Neuronal stem cell (in vitro differentiated cells): Measurements from ENCODE around the gene GABRB1.
A peak's percentile ranks its signal among the peaks of the same experiment; 100 is the strongest.

Experiments used
- DNase-seq: peaks from one replicate; pipeline ENCODE4 v3.0.0-alpha.2; 2013; ENCODE audit warnings: low spot score
- H2AFZ ChIP-seq: one replicate; pipeline ENCODE4 v1.6.1; 2013; ENCODE audit warnings: mild to moderate bottlenecking, low read length, inconsistent platforms
- H2AK5ac ChIP-seq: 2 replicates; pipeline ENCODE4 v1.6.1; 2013; ENCODE audit warnings: low read depth, mild to moderate bottlenecking, inconsistent platforms, low read length, moderate library complexity, mixed read lengths
- H2BK120ac ChIP-seq: 2 replicates; pipeline ENCODE4 v1.6.1; 2013; ENCODE audit warnings: low read depth, mild to moderate bottlenecking, inconsistent platforms, low read length, moderate library complexity, mixed read lengths
- H2BK12ac ChIP-seq: one replicate; pipeline ENCODE4 v1.6.1; 2013; ENCODE audit warnings: low read length, inconsistent platforms
- H2BK15ac ChIP-seq: 2 replicates; pipeline ENCODE4 v1.6.1; 2013; ENCODE audit warnings: mild to moderate bottlenecking, low read length, inconsistent platforms, mixed read lengths
- H2BK5ac ChIP-seq: one replicate; pipeline ENCODE4 v1.6.1; 2013; ENCODE audit warnings: inconsistent platforms, mild to moderate bottlenecking, low read length, moderate library complexity
- H3K14ac ChIP-seq: one replicate; pipeline ENCODE4 v1.6.1; 2013; ENCODE audit warnings: low read length, inconsistent platforms
- H3K18ac ChIP-seq: 2 replicates; pipeline ENCODE4 v1.6.1; 2013; ENCODE audit warnings: low read length, inconsistent platforms
- H3K23ac ChIP-seq: 2 replicates; pipeline ENCODE4 v1.6.1; 2013; ENCODE audit warnings: low read depth, mild to moderate bottlenecking, mixed read lengths, low read length, inconsistent platforms; ENCODE audit not compliant: poor library complexity
- H3K27ac ChIP-seq: replicated peaks from 3 replicates; pipeline ENCODE4 v1.5.1; 2013; ENCODE audit warnings: low read length, inconsistent platforms
- H3K27me3 ChIP-seq, 3 experiments: 2 replicates each; pipeline ENCODE4 v1.6.1; 2013; ENCODE audit warnings: low read length in 3 of 3, mild to moderate bottlenecking in 2 of 3, inconsistent platforms in 1 of 3, low read depth in 1 of 3, mixed read lengths in 1 of 3, moderate library complexity in 1 of 3; ENCODE audit not compliant: control insufficient read depth in 3 of 3, insufficient read depth in 3 of 3
- H3K36me3 ChIP-seq, 2 donors: replicated peaks in 1 of 2; 2 replicates each; pipeline ENCODE4 v1.6.1; 2013; ENCODE audit warnings: low read length in 2 of 2; ENCODE audit not compliant: control insufficient read depth in 2 of 2, insufficient read depth in 2 of 2
- H3K4ac ChIP-seq: 2 replicates; pipeline ENCODE4 v1.6.1; 2013; ENCODE audit warnings: inconsistent platforms, mild to moderate bottlenecking, low read length, moderate library complexity
- H3K4me1 ChIP-seq, 2 donors: 1 replicate in 1 of 2; 2 replicates in 1 of 2; pipeline ENCODE4 v1.6.1; 2013; ENCODE audit warnings: low read length in 2 of 2, low read depth in 1 of 2; ENCODE audit not compliant: control insufficient read depth in 2 of 2, insufficient read depth in 1 of 2
- H3K4me2 ChIP-seq: one replicate; pipeline ENCODE4 v1.6.1; 2013; ENCODE audit warnings: mild to moderate bottlenecking, low read length, inconsistent platforms; ENCODE audit not compliant: insufficient read depth, poor library complexity, severe bottlenecking
- H3K4me3 ChIP-seq, 2 donors: 2 replicates each; pipeline ENCODE4 v1.5.1; 2013; ENCODE audit warnings: low read length in 2 of 2, mild to moderate bottlenecking in 2 of 2, inconsistent platforms in 1 of 2, moderate library complexity in 1 of 2
- H3K79me1 ChIP-seq: one replicate; pipeline ENCODE4 v1.6.1; 2013; ENCODE audit warnings: low read depth, mild to moderate bottlenecking, inconsistent platforms, low read length, moderate library complexity
- H3K9ac ChIP-seq: one replicate; pipeline ENCODE4 v1.6.1; 2013; ENCODE audit warnings: mild to moderate bottlenecking, low read depth, low read length, inconsistent platforms; ENCODE audit not compliant: poor library complexity
- H3K9me3 ChIP-seq, 2 donors: replicated peaks in 1 of 2; 2 replicates each; pipeline versions ENCODE3 to v1.6.1; 2013; ENCODE audit warnings: low read length in 2 of 2, mild to moderate bottlenecking in 2 of 2, inconsistent platforms in 1 of 2, low read depth in 1 of 2, mixed read lengths in 1 of 2, moderate library complexity in 1 of 2; ENCODE audit not compliant: control insufficient read depth in 2 of 2, insufficient read depth in 1 of 2
- H4K8ac ChIP-seq: one replicate; pipeline ENCODE4 v1.6.1; 2013; ENCODE audit warnings: low read depth, mild to moderate bottlenecking, inconsistent platforms, low read length, moderate library complexity
- H4K91ac ChIP-seq: one replicate; pipeline ENCODE4 v1.6.1; 2013; ENCODE audit warnings: low read length, low read depth, mild to moderate bottlenecking, inconsistent platforms; ENCODE audit not compliant: poor library complexity
- WGBS, 2 donors: extraction: QIAGEN DNeasy Blood & Tissue Kit; methylation state at CpG; one replicate each; pipeline ENCODE4 v1.1.7; 2013; ENCODE audit warnings: missing lambda C conversion rate in 2 of 2, mixed read lengths in 1 of 2; ENCODE audit not compliant: insufficient read length in 2 of 2, insufficient replicate concordance in 1 of 2; ENCODE audit errors: extremely low coverage in 2 of 2; 5-methylcytosine and 5-hydroxymethylcytosine counted together

GABRB1 gene

DNA sequence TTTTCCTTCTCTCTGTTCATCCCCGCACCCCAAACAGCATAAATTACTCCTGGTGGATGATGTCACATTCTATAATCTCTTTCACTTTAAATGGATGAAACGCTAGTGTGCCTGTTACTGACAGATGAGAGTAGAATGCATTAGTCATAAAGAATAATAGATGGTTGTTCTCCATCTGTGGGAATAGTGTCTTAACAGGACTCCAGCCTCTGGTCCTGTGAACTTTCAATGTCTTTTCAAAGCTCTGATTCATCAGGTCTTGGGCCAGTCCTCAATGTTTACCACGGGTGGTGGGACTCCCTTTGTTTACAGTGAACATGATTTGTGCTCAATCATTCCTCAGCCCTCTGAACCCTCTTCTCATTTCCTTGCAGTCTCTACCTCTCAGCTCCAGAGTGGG lies 182.6 kb downstream of the GABRB1 start:
- no peak overlapping the region for H3K9ac ChIP-seq
- no peak overlapping the region for H2AK5ac ChIP-seq
- peak overlapping the region; percentile 11 for H2AFZ ChIP-seq
- no CpG with 5 or more reads among the region's 3 CpGs for WGBS, 2 donors
- no peaks in the 10 kb centered on the region for H3K4me1 ChIP-seq
- no peak overlapping the region for H2BK120ac ChIP-seq
- no peaks in the 10 kb centered on the region for H3K27me3 ChIP-seq
- no peak overlapping the region for H3K4me3 ChIP-seq
- H2BK15ac ChIP-seq, result no peak overlapping the region
- no peaks in the 10 kb centered on the region for H3K79me1 ChIP-seq
- no peak overlapping the region for H3K4ac ChIP-seq
- no peak for DNase-seq
- H4K8ac ChIP-seq, result no peak overlapping the region
- H3K23ac ChIP-seq, result no peak overlapping the region
- no peak overlapping the region for H2BK12ac ChIP-seq
- H3K18ac ChIP-seq, result no peak overlapping the region
- H3K36me3 ChIP-seq, result no peaks in the 10 kb centered on the region
- no peak overlapping the region for H3K14ac ChIP-seq
- H4K91ac ChIP-seq, result no peak overlapping the region
- no peaks in the 10 kb centered on the region for H3K9me3 ChIP-seq
- H2BK5ac ChIP-seq, result no peak overlapping the region
- H3K27ac ChIP-seq, result no peak overlapping the region
- no peak overlapping the region for H3K4me2 ChIP-seq

DNA sequence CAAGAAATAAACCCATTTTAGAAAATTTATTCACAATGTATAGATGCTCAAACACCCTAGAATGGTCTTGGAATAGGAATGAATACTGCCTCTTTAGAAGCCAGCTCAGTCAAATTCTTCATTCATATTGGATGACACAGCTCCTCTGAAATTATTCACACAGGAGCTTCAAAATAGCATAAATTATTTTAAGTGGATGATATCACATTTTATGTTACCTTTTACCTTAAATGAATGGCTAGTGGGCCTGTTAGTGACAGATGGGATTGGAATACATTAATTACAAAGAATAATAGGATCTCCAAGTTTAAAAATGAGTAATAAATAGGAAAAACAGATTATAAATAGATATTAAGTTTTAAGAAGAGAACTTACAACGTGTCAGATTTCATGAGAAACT lies 184.4 kb downstream of the GABRB1 start:
- WGBS, 2 donors, result no CpG with 5 or more reads among the region's 1 CpG
- H3K18ac ChIP-seq, result no peak overlapping the region
- no peak overlapping the region for H3K4me2 ChIP-seq
- DNase-seq, result no peak
- H3K23ac ChIP-seq, result no peak overlapping the region
- H2BK120ac ChIP-seq, result no peak overlapping the region
- H2AK5ac ChIP-seq, result no peak overlapping the region
- no peak overlapping the region for H2AFZ ChIP-seq
- no peak overlapping the region for H3K4ac ChIP-seq
- no peaks in the 10 kb centered on the region for H3K9me3 ChIP-seq
- no peak overlapping the region for H4K8ac ChIP-seq
- H3K4me3 ChIP-seq, result no peak overlapping the region
- no peak overlapping the region for H4K91ac ChIP-seq
- H2BK12ac ChIP-seq, result no peak overlapping the region
- H2BK5ac ChIP-seq, result no peak overlapping the region
- H3K4me1 ChIP-seq, result no peaks in the 10 kb centered on the region
- no peak overlapping the region for H2BK15ac ChIP-seq
- no peak overlapping the region for H3K9ac ChIP-seq
- H3K27me3 ChIP-seq, result no peaks in the 10 kb centered on the region
- no peak overlapping the region for H3K27ac ChIP-seq
- H3K36me3 ChIP-seq, result no peaks in the 10 kb centered on the region
- no peak overlapping the region for H3K14ac ChIP-seq
- H3K79me1 ChIP-seq, result no peaks in the 10 kb centered on the region

DNA sequence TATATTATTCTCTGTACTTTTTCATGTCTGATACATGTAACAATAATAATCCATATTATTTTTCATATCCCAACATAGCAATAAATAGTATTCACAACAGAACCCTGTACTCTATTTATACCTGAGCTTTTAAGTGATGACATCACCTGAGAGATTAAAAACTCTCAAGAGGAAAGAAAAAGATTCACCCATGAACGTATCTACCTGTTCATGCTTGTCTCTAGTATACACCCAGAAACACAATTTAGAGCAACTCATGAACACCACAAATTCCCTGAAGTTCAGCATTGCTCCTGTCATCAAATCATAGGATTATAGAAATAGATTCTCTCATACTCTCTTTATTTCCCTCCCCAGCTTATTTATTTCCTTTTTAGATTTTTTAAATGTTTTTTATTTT lies 185.9 kb downstream of the GABRB1 start:
- Histone ChIP-seq H3K14ac (no peak overlapping the region), H3K27ac (no peak overlapping the region), H3K36me3 (no peaks in the 10 kb centered on the region), H3K4ac (no peak overlapping the region), H3K79me1 (no peaks in the 10 kb centered on the region), H3K27me3 (no peaks in the 10 kb centered on the region), H3K23ac (no peak overlapping the region), H3K4me1 (no peaks in the 10 kb centered on the region), H2BK5ac (no peak overlapping the region), H2AFZ (no peak overlapping the region), H4K91ac (no peak overlapping the region), H4K8ac (no peak overlapping the region), H2BK15ac (no peak overlapping the region), H2AK5ac (no peak overlapping the region), H3K9ac (no peak overlapping the region), H3K4me3 (no peak overlapping the region), H3K18ac (no peak overlapping the region), H2BK120ac (no peak overlapping the region), H3K9me3 (no peaks in the 10 kb centered on the region), H3K4me2 (no peak overlapping the region), H2BK12ac (no peak overlapping the region)
- no peak for DNase-seq
- WGBS, 2 donors, result no CpG with 5 or more reads among the region's 1 CpG

DNA sequence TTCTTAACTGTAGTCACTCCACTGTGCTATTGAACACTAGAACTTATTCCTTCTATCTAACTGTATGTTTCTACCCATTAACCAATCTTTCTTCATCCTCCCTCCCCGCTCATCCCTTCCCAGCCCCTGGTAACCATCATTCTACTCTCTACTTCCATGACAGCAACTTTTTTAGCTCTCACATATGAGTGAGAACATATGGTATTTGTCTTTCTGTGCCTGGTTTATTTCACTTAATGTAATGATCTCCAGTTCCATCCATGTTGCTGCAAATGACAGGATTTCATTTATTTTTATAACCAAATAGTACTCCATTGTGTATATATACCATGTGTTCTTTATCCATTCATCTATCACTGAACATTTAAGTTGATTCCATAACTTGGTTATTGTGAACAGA lies 186.5 kb downstream of the GABRB1 start:
- WGBS, 2 donors, result 100% methylated on average over 1 of the region's 1 CpG; no CpG with 5 or more reads in 1 of the 2 donors
- no peak overlapping the region for H3K4ac ChIP-seq

More for the DNA sequence above, 186.5 kb downstream of the GABRB1 start:
- Histone ChIP-seq H2BK12ac (no peak overlapping the region), H3K4me2 (no peak overlapping the region), H3K9me3 (no peaks in the 10 kb centered on the region), H3K27ac (no peak overlapping the region), H2BK15ac (no peak overlapping the region), H2BK5ac (no peak overlapping the region), H3K14ac (no peak overlapping the region), H4K8ac (no peak overlapping the region), H3K18ac (no peak overlapping the region), H2AK5ac (no peak overlapping the region), H2AFZ (no peak overlapping the region), H3K23ac (no peak overlapping the region), H2BK120ac (no peak overlapping the region), H3K4me1 (no peaks in the 10 kb centered on the region), H3K79me1 (no peaks in the 10 kb centered on the region), H3K9ac (no peak overlapping the region), H3K27me3 (no peaks in the 10 kb centered on the region), H4K91ac (no peak overlapping the region), H3K4me3 (no peak overlapping the region), H3K36me3 (no peaks in the 10 kb centered on the region)
- DNase-seq, result no peak
